H7 (cell line): ENCODE measurements around the gene PHF21A. TPM values are rescaled to one million over a fixed set of nuclear protein-coding genes. Genes with fewer than 3 reads are reported as not detected.

ENCODE experiments used
- DNase-seq: peaks from one replicate; pipeline ENCODE4 v3.0.0; 2012
- H3K27me3 ChIP-seq: 2 replicates; pipeline ENCODE4 v1.6.0; 2011; ENCODE audit warnings: mild to moderate bottlenecking, low read length; ENCODE audit not compliant: control insufficient read depth, insufficient read depth
- H3K36me3 ChIP-seq: replicated peaks from 2 replicates; pipeline ENCODE4 v1.5.1; 2011; ENCODE audit warnings: low read length; ENCODE audit not compliant: control insufficient read depth, insufficient read depth
- H3K4me3 ChIP-seq: 2 replicates; pipeline ENCODE4 v1.5.1; 2011; ENCODE audit warnings: low read depth, mild to moderate bottlenecking, control low read depth, low read length, moderate library complexity; ENCODE audit not compliant: insufficient read depth
- total RNA-seq: library from RNA; depleted of rRNA; stranded (reverse); fragments of >200 nt; shearing (Covaris generic); gene quantifications from 2 replicates; pipeline ENCODE4 v1.2.3, GENCODE V29; 2014

The PHF21A gene
- total RNA-seq, 1 experiment from 2014 or later = 10.1 TPM

DNA sequence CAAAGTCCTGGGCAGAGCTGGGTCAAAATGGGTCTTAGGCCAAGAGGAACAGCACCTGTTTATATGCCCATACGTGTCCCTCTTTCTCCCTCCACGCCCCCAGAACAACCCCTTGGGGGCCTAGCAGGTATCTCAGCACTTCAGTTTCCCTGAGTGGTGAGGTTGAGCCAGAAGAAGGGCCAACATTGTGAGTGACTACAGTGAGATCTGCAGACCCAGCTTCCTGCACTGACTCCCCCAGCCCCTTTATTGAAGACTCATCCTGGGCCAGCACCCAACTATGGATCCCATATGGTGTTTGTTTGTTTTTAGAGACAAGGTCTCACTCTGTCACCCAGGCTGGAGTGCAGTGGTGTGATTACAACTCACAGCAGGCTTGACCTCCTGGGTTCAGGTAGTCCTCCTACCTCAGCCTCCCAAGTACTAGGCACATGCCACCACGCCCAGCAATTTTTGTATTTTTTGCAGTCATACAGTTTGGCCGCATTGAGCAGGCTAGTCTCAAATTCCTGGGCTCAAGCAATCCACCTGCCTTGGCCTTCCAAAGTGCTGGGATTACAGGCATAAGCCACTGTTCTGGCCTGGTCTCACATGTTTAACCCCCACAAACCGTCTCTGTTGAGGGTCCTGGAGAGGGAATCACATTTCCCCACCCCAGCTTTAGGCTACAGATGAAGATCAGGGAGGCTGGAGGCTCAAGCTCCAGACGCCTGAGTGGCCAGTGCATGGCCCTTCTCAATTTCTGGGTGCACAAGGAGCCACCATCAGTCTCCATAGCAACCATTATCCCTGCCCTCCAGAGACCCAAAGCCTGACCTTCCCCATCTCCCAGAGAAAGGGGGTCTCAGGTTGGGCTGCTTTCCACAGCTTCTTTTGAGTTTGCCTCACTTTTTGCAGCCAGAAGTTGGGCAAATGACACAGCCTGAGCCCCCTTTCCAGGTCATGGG lies 200.4 kb downstream of the PHF21A start:
- H3K36me3 ChIP-seq = no peaks in the 10 kb centered on the region; the same call in 1 of the 2 replicates
- H3K4me3 ChIP-seq = no peak overlapping the region
- DNase-seq = no peak
- peaks cover 13% of the 10 kb centered on the region for H3K27me3 ChIP-seq

DNA sequence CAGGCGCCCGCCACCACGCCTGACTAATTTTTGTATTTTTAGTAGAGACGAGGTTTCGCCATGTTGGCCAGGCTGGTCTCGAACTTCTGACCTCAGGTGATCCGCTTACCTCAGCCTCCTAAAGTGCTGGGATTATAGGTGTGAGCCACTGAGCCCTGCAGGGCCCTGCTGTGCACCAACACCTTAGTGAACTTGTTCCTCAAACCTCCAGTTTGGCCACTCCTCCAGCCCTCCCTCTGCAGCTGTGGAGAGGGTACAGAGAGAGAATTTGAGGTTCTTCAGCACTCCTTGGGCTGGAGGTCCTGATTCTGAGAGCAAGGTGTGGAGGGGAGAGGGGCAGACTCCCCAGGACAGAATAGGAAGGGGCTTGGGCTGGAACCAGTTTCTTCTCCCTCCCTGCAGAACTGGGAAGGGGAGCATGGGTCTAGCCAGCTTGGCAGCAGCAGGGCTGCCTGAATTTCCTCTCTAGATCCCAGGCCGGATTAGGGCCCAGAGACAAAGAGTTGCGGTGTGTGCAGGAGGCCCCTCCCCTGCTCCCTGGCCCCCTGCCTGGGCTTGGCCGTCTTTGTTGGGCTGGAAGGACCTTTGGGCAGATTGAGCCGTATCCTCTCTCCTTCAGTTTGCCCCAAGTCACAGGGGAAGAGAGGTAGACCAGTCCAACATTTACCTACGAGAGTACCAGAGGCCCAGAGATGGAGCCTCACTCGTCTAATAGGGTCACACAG lies 201.3 kb downstream of the PHF21A start:
- peaks cover 1% of the 10 kb centered on the region for H3K36me3 ChIP-seq

DNA sequence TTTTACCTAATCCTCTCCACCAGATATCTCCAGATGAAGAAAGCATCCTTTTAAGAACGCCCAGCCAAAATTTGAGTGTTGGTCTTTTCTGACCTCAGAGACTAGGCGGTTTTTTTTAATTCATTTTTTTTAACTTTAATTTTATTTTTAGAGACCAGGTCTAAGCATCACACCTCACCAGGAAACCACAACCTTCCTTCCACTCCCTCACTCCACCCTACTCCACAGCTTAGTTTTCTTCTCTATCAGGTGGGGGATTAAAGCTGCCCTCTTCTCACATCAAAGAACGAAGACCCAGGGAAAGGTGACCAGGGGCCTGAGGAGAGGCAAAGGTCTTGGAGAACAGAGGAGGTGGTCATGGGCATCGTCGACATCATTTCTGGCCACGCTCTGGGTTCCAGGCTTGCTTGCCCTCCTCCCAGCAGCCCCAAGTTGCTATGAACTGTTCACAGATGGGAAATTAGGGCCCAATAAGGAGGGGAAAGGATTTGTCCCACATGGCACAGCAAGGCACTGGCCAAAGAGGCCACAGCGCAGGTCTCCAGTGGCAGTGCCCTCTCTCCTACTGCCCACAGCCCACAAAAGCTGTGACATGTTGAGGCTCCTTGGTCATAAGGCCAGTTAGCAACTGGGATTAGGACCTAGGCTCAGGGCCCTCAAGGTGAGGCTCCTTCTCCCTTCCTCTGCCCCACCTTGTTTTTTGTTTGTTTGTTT lies 202.1 kb downstream of the PHF21A start:
- peaks cover 13% of the 10 kb centered on the region for H3K27me3 ChIP-seq
- H3K36me3 ChIP-seq = peaks cover 3% of the 10 kb centered on the region
- DNase-seq = peak; percentile 25
- no peak overlapping the region for H3K4me3 ChIP-seq

More for the DNA sequence above, 201.3 kb downstream of the PHF21A start:
- H3K4me3 ChIP-seq = no peak overlapping the region
- peaks cover 13% of the 10 kb centered on the region for H3K27me3 ChIP-seq
- DNase-seq = peak; percentile 75

DNA sequence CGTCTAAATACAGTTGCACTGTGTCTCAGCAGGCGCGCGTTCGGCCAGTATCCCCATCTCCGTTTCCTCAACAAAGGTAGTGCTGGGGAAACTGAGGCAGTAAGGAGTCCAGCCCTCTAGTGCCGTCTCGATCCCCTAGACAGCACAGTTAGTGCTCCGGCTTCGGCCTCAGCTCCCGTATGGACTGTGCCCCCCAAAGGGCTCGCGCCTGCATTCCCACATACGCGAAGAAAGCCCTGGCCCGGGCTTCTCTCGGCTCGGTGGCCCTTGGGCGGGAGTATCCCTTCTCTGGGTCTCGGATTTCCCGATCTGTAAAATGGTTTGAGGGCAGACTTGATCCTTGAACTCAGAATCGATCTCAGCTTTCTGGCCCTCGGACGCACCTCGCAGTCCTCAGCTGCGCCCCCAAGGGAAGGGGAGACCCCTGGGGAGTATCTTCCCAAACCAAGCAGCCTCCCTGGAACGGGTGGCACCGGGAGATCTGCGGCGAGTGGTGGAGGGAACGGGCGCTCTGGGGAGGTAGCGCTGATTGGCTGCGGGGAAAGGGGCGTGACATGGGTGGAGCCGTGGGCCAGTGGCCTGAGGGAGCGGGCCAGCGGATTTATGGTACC lies 202.8 kb downstream of the PHF21A start:
- peak; percentile 95 for DNase-seq
- Histone ChIP-seq H3K36me3 (peaks cover 4% of the 10 kb centered on the region), H3K27me3 (peaks cover 12% of the 10 kb centered on the region), H3K4me3 (peak overlapping the region; percentile 91)

DNA sequence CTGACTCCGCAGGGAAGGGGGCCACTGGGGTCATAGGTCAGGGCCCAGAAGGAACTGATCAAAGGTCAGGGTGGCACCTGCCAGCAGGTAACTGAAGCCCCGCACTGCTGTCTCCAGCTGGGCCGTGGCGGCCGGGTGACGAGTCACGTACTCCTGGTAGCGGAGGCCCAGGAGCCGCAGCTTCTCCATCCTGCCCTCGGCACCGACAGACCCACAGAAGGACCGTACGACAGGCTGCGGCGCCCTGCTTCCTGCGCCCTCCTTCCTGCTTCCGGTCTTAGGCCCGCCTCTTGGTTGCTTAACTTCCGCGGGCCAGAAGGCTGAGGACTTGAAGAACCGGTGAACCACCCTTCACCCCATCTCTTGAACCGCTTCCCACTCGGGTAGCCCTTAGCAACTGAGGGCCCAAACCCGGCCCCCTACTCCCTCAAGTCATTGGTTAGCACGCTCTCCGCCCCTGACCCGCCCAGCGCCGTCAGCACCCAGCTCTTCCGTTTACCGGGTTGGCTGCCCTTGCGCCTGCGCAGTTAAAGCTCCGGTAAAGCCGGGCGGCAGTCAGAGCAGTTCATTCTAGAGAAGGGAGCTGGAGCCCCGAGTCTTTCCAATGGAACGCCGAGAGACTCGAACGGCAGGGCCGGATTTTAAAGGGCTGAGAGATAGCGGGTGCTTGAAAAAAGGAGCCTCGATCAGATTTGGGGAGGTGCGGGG lies 203.5 kb downstream of the PHF21A start, which contains the start of gene PEX16:
Gene PEX16, minus strand, starts transcription at position 255 of the 708 bp plus-strand sequence. Its CDS starts 66 bp downstream, at position 189.
- peak within 1 kb of the TSS; percentile 91 for H3K4me3 ChIP-seq
- peaks cover 4% of the 10 kb centered on the region for H3K36me3 ChIP-seq
- DNase-seq = peak; percentile 98

DNA sequence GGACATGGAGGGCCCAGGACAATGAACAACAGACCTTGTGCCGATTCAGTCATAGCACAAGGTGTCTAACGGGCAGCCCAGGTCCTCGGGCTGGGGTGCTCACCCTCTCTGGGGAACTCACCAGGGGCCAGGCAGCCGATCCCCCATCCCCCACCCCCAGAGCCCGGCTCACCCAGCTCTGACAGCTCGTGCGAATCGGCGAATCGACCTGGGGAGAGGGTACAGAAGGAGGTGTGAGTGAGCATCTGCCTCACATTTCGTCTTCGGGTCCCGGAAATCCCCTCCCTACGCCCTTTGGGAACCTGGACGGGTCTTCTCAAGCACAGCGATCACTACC lies 204.0 kb downstream of the PHF21A start:
- H3K4me3 ChIP-seq = peak overlapping the region; percentile 91
- H3K36me3 ChIP-seq = peaks cover 4% of the 10 kb centered on the region

More for the DNA sequence above, 203.5 kb downstream of the PHF21A start, which contains the start of gene PEX16:
- H3K27me3 ChIP-seq = peaks cover 7% of the 10 kb centered on the region

DNA sequence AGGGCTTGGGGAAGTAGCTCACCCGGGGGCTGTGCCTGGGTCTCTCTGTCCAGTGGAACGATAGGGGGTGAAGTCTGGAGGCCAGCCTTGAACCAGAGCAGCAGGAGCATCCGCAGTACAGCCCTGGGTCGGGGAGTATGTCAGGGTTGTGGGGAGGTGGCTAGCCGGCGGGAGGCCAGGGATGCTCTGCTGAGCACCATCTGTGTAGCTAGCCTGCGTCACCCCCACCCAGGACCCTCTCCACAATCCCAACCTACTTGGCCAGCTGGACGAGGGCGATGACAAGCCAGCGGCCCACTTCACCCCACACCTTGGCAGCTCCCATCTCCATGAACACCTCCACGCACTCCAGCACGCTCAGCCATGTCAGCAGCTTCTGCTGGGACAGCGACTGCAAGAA lies 205.8 kb downstream of the PHF21A start:
- Histone ChIP-seq H3K27me3 (no peaks in the 10 kb centered on the region), H3K36me3 (peaks cover 5% of the 10 kb centered on the region), H3K4me3 (no peak overlapping the region)
- DNase-seq = no peak

More for the DNA sequence above, 204.0 kb downstream of the PHF21A start:
- peak; percentile 80 for DNase-seq
- peaks cover 7% of the 10 kb centered on the region; the same call in 1 of the 2 replicates for H3K27me3 ChIP-seq

DNA sequence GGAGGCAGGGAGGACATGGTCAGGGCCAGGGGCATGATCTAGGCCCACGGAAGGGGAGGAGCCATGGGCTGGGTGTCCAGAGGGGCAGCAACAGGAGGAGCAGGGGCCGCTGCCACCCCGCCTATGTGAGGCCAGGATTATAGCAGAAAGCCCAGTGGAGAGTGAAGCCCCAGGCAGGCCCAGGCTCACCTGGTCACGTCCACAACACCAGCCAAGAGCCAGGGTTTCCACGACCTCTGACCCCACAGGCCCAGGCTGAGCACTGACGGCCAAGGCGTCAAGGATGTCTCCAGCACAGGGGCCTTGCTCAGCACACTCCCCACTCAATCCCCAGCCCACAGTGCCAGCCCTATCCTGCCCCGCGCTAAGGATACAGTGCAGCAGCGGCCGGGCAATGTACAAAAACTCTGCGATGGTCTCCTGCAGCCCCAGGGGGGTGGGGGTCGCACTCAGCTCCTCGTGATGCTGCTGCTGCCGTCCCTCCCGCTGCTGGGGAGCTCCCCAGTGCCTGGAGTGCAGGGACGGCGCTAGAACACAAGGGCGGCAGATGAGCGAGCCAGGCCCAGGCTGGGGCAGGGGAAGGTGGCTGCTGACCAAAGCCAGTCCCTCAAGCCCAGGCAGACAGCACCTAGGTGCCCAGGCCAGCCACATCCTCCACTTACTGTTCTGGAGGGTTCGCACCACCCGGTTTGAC lies 207.2 kb downstream of the PHF21A start:
- no peak overlapping the region for H3K4me3 ChIP-seq
- H3K27me3 ChIP-seq = no peaks in the 10 kb centered on the region
- DNase-seq = no peak
- peaks cover 5% of the 10 kb centered on the region for H3K36me3 ChIP-seq

DNA sequence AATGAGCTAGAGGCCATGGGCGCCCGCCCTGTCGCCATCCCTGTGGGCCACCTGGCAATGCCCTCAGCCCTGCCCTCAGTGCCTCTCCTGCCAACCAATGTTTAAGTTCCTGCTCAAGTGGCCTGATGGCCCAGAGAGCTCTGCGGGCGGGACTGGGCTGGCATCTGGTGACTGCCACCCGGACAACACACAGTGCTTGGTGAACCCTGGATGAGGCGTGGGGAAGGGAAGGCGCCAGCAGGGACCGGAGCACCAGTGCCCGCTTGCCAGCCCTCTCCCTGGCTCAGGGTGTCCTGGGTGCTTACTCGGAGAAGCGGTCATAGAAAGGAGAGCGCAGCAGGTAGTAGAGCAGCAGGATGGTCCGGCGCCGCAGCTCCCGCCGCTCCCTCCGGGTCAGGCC lies 207.7 kb downstream of the PHF21A start:
- H3K36me3 ChIP-seq = peaks cover 5% of the 10 kb centered on the region
- H3K27me3 ChIP-seq = no peaks in the 10 kb centered on the region
- DNase-seq = no peak
- H3K4me3 ChIP-seq = no peak overlapping the region

DNA sequence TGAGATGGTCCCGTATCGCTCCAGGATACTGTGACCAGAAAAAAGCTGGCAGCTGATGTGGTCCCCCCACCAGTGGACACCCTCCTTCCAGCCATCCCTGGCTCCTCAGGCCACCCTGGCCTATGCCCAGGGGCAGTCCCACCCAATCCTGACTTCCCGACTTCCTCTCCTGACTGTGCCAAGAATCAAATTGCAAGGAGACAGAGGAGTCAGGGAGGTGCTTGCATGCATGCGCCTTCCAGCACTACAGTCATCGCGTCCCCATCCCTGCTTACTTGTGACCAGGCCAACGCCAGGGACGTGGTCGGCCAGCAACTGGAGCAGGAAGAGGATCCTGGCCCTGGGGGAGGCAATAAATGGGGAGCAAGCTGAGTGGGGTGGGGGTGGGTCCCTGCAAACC lies 210.6 kb downstream of the PHF21A start:
- Histone ChIP-seq H3K4me3 (no peak overlapping the region), H3K27me3 (no peaks in the 10 kb centered on the region), H3K36me3 (peaks cover 4% of the 10 kb centered on the region)
- no peak for DNase-seq

DNA sequence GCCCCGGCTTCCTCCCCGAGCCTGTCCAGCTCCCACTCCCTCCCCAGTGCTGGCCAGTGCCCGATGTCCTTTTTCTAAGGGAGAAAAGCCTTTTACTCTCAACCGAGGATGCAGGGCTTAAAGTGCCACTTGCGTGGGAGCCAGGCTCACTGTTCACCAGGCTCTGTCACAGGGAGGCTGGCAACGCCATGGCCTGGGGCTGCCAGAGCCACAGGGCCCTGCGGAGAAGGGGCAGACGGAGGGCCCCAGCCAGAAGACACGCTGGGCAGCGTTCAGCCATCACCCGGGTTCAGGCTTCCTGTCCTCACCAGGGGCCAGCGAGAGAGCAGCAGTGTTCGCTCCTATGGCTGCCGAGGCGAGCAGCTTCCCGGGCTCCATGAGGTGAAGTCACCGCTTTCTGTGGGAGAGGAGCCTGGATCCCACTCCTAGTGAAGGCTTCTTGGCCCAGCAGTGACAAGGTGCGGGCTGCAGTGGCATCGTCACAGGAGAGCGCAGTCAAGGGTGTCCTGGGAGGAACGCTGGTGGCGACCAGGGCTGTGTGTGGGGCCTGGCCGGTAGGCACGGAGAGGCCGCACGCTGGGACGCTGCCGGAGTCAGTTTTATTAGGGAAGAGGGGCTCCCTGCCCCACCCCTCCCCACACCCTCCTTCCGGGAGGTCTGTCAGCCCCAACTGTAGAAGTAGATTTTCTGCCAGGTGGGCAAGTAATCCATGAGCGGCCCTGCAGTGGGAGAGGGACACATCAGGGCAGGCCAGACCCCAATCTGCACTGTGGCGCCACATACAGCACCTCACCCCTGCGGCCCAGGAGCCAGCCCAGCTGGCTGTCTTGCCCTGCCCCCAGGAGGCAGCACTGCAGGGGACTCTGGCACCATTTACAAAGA lies 211.4 kb downstream of the PHF21A start:
- DNase-seq = no peak
- Histone ChIP-seq H3K36me3 (peaks cover 4% of the 10 kb centered on the region), H3K4me3 (no peak overlapping the region), H3K27me3 (no peaks in the 10 kb centered on the region)

DNA sequence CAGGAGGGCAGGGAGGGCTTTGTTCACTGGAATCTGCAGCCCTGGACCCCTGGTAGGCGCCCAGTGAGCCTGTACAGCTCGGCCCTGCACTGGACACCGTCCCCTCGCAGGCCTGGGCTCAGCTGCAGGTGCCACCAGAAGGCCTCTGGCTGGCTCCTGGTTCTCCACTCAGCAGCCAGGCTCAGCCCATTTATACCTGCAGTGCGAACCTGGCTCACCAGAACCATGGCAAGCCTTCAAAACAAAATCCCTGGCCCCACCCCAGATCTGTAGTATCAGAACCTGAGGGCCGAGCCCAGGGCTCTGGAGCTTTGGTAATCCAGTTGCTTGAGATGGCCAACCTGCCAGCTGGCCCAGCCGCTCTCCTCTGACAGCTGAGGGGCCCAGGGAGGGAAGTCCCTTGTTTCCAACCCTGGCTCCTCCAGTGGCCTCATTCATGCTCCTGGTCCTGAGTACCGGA lies 213.3 kb downstream of the PHF21A start:
- no peaks in the 10 kb centered on the region for H3K27me3 ChIP-seq
- no peak for DNase-seq
- peaks cover 10% of the 10 kb centered on the region for H3K36me3 ChIP-seq
- no peak overlapping the region for H3K4me3 ChIP-seq
